Esophagus muscularis mucosa (tissue), 3 donors: ENCODE results near the gene NUP85.

Experiments
- CTCF ChIP-seq, 3 experiments: fragments of 200-600 bp in 2 of 3; fragments of 450-650 bp in 1 of 3; sonication (generic) in 2 of 3; IDR thresholded peaks; one replicate each; pipeline ENCODE4 v1.5.1; 2017 to 2019; ENCODE audit warnings: antibody characterized with exemption in 3 of 3, mild to moderate bottlenecking in 2 of 3, moderate library complexity in 1 of 3
- POLR2AphosphoS5 ChIP-seq, 2 donors: sonication (generic); formaldehyde crosslinking; IDR thresholded peaks; one replicate each; pipeline ENCODE4 v1.6.1; 2017; ENCODE audit warnings: antibody characterized with exemption in 2 of 2

GRCh38 chr17:75270966-75271232 lies 65.4 kb downstream of the NUP85 start, which contains the start of gene MIF4GD:
- no peak for TF ChIP-seq CTCF (IDR thresholded peaks at IDR 0.05)
- TF ChIP-seq POLR2AphosphoS5 (IDR thresholded peaks at IDR 0.05) = peak in 1 of 2 donors; percentile 49
